H1 (cell line): ENCODE results near the gene LRBA. TPM values are rescaled to one million over a fixed set of nuclear protein-coding genes. Genes with fewer than 3 reads are reported as not detected.

Experiments used
- BRCA1 ChIP-seq: IDR thresholded peaks from 2 replicates; pipeline ENCODE4 v1.6.1; 2012; ENCODE audit warnings: low read depth, low read length, improper control_type of control experiment
- CTCF ChIP-seq, 3 experiments: IDR thresholded peaks; 1 replicate in 2 of 3; 2 replicates in 1 of 3; pipeline versions ENCODE4 v1.5.1 to v1.6.1; 2011; ENCODE audit warnings: low read length in 3 of 3, mild to moderate bottlenecking in 3 of 3, inconsistent platforms in 2 of 3, low read depth in 1 of 3, moderate library complexity in 1 of 3; ENCODE audit not compliant: insufficient read depth in 1 of 3; ENCODE audit errors: control extremely low read depth in 1 of 3
- POLR2AphosphoS5 ChIP-seq: IDR thresholded peaks from 2 replicates; pipeline ENCODE4 v1.6.1; 2011; ENCODE audit warnings: low read depth, low read length
- polyA plus RNA-seq, 7 experiments: library from polyadenylated mRNA; depleted of rRNA in 3 of 7; stranded (reverse) in 5 of 7; unstranded in 2 of 7; fragments of >200 nt in 5 of 7; fragments of 200-250 nt in 2 of 7; gene quantifications; 1 replicate in 5 of 7; 2 replicates in 1 of 7; 4 replicates in 1 of 7; pipeline versions ENCODE4 v1.2.1 to v1.2.3, GENCODE V29; 2011 to 2013; ENCODE audit warnings: missing spikeins in 2 of 7, mixed read lengths in 2 of 7
- total RNA-seq: library from RNA; stranded (reverse); fragmentation: NEBNext Ultra II Directional; extraction: Animal tissue kit (Norgen Biotek cat#: 25700); gene quantifications from 2 replicates; pipeline ENCODE4 v1.2.1, GENCODE V29; 2021

The LRBA gene
- total and polyA plus RNA-seq, 2 of the 8 experiments (the other 6 are each of a cell fraction or from before 2014, with no cell fraction given), result 54.6 to 83.2 TPM

GRCh38 chr4:150952167-150952845, 62.8 kb downstream of the LRBA start (continued):
- TF ChIP-seq CTCF (IDR thresholded peaks at IDR 0.05; ENCODE audit: control extremely low read depth in 1 of 3, insufficient read depth in 1 of 3, low read depth in 1 of 3, low read length in 3 of 3), result no peak
- no peak for TF ChIP-seq POLR2AphosphoS5
- TF ChIP-seq BRCA1, result no peak
